ENCODE results near the gene GMDS.

DNA sequence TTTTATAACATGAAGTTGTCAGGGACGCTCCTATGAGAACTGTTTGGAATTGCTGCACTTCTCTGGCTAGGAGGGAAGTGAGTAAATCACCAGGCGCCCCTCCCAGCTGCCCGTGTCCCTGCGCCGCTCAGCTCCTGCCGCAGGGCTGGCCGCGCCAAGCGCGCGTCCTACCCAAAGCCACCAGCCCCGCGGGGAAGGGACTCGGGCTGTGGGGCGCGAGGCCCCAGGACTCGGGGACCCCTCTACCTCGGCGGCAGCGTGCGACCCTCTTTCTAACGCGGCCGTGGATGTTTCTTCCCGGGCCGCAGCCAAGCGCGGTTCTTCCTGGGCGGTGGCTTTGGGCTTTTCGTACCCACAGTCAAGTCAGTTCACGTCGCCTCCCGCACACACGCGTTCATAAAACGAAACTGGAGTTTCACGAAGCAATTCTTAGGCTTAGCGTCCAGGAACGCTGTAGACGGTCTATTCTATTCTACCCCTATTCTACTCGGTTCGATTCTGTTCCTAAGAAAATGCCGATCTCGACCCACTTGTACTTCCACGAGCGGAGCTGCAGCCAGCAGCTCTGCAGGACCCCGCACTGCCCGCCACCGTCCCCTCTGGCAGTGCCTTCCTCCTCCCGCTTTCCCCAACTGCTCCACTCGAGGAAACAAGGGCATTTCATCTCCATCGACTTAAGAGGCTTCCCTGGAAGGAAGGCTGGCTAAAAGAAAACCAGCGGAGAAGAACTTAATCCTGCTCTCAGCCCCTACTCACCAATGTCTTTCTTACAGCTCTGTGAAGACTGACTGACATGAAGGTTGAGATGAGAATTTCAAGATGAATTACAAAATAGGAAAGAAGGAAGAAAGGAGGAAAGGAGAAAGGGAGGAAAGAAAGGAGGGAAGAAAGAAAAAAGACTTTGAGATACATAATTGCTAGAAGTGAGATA is 620.3 kb downstream of the GMDS start:
- TF ChIP-seq, protein P1, sequence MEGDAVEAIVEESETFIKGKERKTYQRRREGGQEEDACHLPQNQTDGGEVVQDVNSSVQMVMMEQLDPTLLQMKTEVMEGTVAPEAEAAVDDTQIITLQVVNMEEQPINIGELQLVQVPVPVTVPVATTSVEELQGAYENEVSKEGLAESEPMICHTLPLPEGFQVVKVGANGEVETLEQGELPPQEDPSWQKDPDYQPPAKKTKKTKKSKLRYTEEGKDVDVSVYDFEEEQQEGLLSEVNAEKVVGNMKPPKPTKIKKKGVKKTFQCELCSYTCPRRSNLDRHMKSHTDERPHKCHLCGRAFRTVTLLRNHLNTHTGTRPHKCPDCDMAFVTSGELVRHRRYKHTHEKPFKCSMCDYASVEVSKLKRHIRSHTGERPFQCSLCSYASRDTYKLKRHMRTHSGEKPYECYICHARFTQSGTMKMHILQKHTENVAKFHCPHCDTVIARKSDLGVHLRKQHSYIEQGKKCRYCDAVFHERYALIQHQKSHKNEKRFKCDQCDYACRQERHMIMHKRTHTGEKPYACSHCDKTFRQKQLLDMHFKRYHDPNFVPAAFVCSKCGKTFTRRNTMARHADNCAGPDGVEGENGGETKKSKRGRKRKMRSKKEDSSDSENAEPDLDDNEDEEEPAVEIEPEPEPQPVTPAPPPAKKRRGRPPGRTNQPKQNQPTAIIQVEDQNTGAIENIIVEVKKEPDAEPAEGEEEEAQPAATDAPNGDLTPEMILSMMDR (IDR thresholded peaks at IDR 0.05) = no peak
- no peak for TF ChIP-seq POLR2A (IDR thresholded peaks at IDR 0.05)

Measured in vagina (tissue), 2 donors.